NCI-H2107 treated with DMSO at 0.1 percent for 48 hours (cell line): Measurements from ENCODE around the gene DGCR8.
A peak's percentile ranks its signal among the peaks of the same experiment; 100 is the strongest.
"Not testable (repeated sequence)": the region's sequence is repeated elsewhere in the genome, so short reads cannot be mapped to it uniquely, and the experiment has no call there.

ENCODE experiments used
- DNase-seq: peaks from one replicate; lab custom pipeline; 2025; ENCODE audit not compliant: unreplicated experiment; lab: John Stamatoyannopoulos, UW

Gene DGCR8

GRCh38 chr22:20149257-20150250, 69.5 kb downstream of the DGCR8 start:
- DNase-seq = no peak

GRCh38 chr22:20150381-20151275, 70.6 kb downstream of the DGCR8 start, which contains the start of gene CCDC188:
CCDC188 (minus strand) TSS chr22:20151055; CDS start chr22:20150986, 69 bp downstream.
- no peak for DNase-seq

GRCh38 chr22:20151276-20151588, 71.2 kb downstream of the DGCR8 start:
- no peak for DNase-seq

GRCh38 chr22:20152464-20152890, 72.4 kb downstream of the DGCR8 start:
- no peak for DNase-seq

- DNase-seq = no peak
Measured at GRCh38 chr22:20153945-20154344, 73.9 kb downstream of the DGCR8 start.

- DNase-seq = no peak
Measured at GRCh38 chr22:20154602-20155187, 74.7 kb downstream of the DGCR8 start.

- peak; percentile 9 for DNase-seq
Measured at GRCh38 chr22:20155330-20156041, 75.4 kb downstream of the DGCR8 start.

- no peak for DNase-seq
Measured at GRCh38 chr22:20156042-20156389, 76.0 kb downstream of the DGCR8 start.

- DNase-seq = no peak
Measured at GRCh38 chr22:20156611-20157429, 76.8 kb downstream of the DGCR8 start.

- DNase-seq = no peak
Measured at GRCh38 chr22:20157430-20158183, 77.6 kb downstream of the DGCR8 start.

GRCh38 chr22:20158391-20159036, 78.5 kb downstream of the DGCR8 start:
- no peak for DNase-seq

- no peak for DNase-seq
Measured at GRCh38 chr22:20159076-20159475, 79.0 kb downstream of the DGCR8 start.

GRCh38 chr22:20159531-20159930, 79.5 kb downstream of the DGCR8 start:
- not testable (repeated sequence) for DNase-seq

- no peak for DNase-seq
Measured at GRCh38 chr22:20160041-20160440, 80.0 kb downstream of the DGCR8 start.
